Colonic mucosa (tissue), 4 donors: ENCODE measurements around the gene KDM6A. TPM values are rescaled to one million over a fixed set of nuclear protein-coding genes. Genes with fewer than 3 reads are reported as not detected.

Source experiments
- DNase-seq: peaks from one replicate; pipeline ENCODE4 v3.0.0-alpha.2; 2020
- H3K27ac ChIP-seq: fragments of 200-600 bp; one replicate; pipeline ENCODE4 v1.8.0; 2021
- H3K27me3 ChIP-seq: fragments of 200-600 bp; one replicate; pipeline ENCODE4 v1.8.0; 2021
- H3K36me3 ChIP-seq: fragments of 200-600 bp; one replicate; pipeline ENCODE4 v1.8.0; 2021
- H3K4me1 ChIP-seq: fragments of 200-600 bp; one replicate; pipeline ENCODE4 v1.8.0; 2021; ENCODE audit warnings: mild to moderate bottlenecking
- H3K4me3 ChIP-seq: fragments of 200-600 bp; one replicate; pipeline ENCODE4 v1.8.0; 2021
- H3K9ac ChIP-seq, 2 donors: one replicate each; pipeline ENCODE4 v1.7.0; 2013; ENCODE audit warnings: control low read depth in 2 of 2, low read depth in 2 of 2, low read length in 2 of 2
- H3K9me3 ChIP-seq: fragments of 200-600 bp; one replicate; pipeline ENCODE4 v1.8.0; 2021
- intact Hi-C: fragments of 100-400 bp; cut with DNase I; formaldehyde crosslinking; loops from one replicate; pipeline ENCODE4 v1.14.1; 2022
- total RNA-seq, 2 donors: library from RNA; stranded (reverse); fragmentation: NEBNext Ultra II Directional in 1 of 2; extraction: Animal tissue kit (Norgen Biotek cat#: 25700) in 1 of 2; gene quantifications; one replicate each; pipeline ENCODE4 v1.2.1, GENCODE V29; 2021
- TF ChIP-seq, protein P1 (sequence below): fragments of 200-600 bp; IDR thresholded peaks from one replicate; pipeline ENCODE4 v1.8.0; 2022; ENCODE audit warnings: antibody characterized with exemption, mild to moderate bottlenecking
- donor health status: healthy.
- donor health status: DM: no; HTN: no; CAD: no.
- donor health status: DM: no; HTN: no; CAD: no.

KDM6A gene
- total RNA-seq, 2 donors from 2014 or later, result 31.6 to 45.3 TPM

DNA sequence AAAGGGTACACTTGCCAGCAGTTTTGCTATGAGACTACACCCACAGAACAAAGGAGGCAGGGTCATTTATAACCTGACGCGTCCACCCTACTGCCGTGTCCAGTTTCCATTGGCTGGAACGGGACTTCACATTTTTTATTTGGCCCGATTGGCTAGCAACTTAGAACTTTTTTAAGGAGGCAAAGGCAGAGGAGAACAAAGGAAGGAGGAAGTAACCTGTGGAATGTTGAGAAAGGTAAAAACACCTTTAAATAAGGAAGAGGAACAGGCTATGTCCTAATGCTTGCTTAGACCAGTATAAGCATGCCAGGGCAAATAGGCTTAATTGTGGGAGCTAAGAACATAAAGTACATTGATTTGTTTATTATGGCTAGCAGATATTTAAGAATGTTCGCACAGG lies 18.7 kb downstream of the KDM6A start:
- H3K27ac ChIP-seq, result no peak overlapping the region

DNA sequence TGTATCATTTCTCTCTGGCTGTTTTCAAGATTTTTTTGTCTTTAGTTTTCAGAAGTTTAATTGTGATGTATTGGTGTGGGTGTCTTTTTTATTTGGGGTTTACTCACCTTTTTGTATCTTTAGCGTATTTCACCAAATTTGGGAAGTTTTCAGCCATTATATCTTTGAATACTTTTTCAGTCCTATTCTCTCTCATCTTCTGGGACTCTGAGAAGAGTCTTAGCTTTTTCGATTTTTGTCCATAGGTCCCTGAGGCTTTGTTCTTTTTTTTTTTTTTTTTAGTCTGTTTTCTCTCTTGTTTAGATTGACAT lies 23.8 kb downstream of the KDM6A start:
- TF ChIP-seq, protein P1, sequence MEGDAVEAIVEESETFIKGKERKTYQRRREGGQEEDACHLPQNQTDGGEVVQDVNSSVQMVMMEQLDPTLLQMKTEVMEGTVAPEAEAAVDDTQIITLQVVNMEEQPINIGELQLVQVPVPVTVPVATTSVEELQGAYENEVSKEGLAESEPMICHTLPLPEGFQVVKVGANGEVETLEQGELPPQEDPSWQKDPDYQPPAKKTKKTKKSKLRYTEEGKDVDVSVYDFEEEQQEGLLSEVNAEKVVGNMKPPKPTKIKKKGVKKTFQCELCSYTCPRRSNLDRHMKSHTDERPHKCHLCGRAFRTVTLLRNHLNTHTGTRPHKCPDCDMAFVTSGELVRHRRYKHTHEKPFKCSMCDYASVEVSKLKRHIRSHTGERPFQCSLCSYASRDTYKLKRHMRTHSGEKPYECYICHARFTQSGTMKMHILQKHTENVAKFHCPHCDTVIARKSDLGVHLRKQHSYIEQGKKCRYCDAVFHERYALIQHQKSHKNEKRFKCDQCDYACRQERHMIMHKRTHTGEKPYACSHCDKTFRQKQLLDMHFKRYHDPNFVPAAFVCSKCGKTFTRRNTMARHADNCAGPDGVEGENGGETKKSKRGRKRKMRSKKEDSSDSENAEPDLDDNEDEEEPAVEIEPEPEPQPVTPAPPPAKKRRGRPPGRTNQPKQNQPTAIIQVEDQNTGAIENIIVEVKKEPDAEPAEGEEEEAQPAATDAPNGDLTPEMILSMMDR, result no peak
- intact Hi-C loops, result no loop called here
- H3K4me3 ChIP-seq, result no peak overlapping the region
- no peaks in the 10 kb centered on the region for H3K36me3 ChIP-seq
- peaks cover 5% of the 10 kb centered on the region for H3K4me1 ChIP-seq
- no peak overlapping the region for H3K27ac ChIP-seq
- H3K9ac ChIP-seq, result no peak overlapping the region
- H3K9me3 ChIP-seq, result no peaks in the 10 kb centered on the region
- no peaks in the 10 kb centered on the region for H3K27me3 ChIP-seq
- no peak for DNase-seq

More for the DNA sequence above, 18.7 kb downstream of the KDM6A start:
- TF ChIP-seq, protein P1, result no peak
- intact Hi-C loops, result no loop called here
- peaks cover 4% of the 10 kb centered on the region for H3K4me1 ChIP-seq
- no peak overlapping the region for H3K4me3 ChIP-seq
- H3K27me3 ChIP-seq, result no peaks in the 10 kb centered on the region
- H3K9ac ChIP-seq, result no peak overlapping the region
- no peaks in the 10 kb centered on the region for H3K9me3 ChIP-seq
- DNase-seq, result no peak
- H3K36me3 ChIP-seq, result no peaks in the 10 kb centered on the region

DNA sequence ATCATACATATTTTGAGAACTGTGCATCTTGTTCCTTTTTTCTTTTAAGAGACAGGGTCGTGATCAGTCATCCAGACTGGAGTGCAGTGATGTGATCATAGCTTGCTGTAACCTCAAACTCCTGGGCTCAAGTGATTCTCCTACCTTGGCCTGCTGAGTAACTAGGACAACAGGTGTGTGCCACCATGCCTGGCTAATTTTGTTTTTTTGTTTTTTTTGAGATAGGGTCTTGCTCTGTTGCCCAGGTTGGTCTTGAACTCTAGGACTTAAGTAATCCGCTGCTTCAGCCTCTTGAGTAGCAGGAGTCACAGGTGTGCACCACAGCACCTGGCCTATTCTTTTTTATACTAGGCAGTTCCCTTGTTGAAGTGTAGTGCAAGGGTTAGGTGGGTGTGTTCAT lies 24.6 kb downstream of the KDM6A start:
- no peak for DNase-seq
- Histone ChIP-seq H3K9me3 (no peaks in the 10 kb centered on the region), H3K4me1 (peaks cover 5% of the 10 kb centered on the region), H3K36me3 (no peaks in the 10 kb centered on the region), H3K27ac (no peak overlapping the region), H3K9ac (no peak overlapping the region), H3K4me3 (no peak overlapping the region), H3K27me3 (no peaks in the 10 kb centered on the region)
- TF ChIP-seq, protein P1, result no peak
- intact Hi-C loops, result no loop called here

DNA sequence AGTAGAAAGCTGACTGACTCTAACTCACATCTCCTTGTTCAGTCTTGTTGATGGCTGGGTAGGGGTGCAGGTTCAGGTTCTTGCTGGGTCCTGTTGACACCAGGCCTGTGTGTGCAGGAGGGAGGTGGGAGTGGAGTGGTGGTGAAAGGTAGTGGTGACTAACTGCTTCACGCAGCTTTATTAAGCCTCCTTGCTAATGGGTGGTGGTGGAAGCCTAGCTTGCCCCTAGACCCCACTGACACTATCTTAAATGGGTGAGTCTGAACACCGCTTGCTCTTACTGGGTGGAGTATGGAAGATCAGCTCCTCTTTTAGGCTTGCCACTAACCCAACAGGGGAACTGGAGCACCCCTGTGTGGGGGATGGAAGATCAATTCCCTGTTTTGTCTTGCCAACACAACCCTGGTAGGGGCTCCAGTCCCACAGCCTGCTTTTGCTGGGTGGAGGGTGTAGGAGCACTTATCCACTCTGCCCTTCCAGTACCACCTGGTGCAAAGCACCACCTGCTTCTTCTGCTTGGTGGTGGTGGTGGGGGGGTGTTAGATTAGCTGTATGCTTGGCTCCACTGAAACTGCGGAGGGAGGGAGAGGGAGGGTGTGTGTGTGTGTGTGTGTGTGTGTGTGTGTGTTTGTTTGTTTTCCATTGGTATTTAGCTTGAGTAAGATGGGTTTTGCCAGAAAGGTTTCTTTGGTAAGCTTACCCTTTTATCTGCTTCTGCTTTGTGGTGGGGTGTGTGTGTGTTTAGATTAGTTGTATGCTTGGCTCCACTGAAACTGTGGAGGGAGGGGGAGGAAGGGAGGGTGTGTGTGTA lies 25.6 kb downstream of the KDM6A start:
- no peaks in the 10 kb centered on the region for H3K27me3 ChIP-seq
- H3K9me3 ChIP-seq, result no peaks in the 10 kb centered on the region
- no peak overlapping the region for H3K27ac ChIP-seq
- TF ChIP-seq, protein P1, result no peak
- intact Hi-C loops, result no loop called here
- no peak for DNase-seq
- H3K4me3 ChIP-seq, result no peak overlapping the region
- H3K9ac ChIP-seq, result no peak overlapping the region
- no peaks in the 10 kb centered on the region for H3K36me3 ChIP-seq
- H3K4me1 ChIP-seq, result peaks cover 5% of the 10 kb centered on the region

DNA sequence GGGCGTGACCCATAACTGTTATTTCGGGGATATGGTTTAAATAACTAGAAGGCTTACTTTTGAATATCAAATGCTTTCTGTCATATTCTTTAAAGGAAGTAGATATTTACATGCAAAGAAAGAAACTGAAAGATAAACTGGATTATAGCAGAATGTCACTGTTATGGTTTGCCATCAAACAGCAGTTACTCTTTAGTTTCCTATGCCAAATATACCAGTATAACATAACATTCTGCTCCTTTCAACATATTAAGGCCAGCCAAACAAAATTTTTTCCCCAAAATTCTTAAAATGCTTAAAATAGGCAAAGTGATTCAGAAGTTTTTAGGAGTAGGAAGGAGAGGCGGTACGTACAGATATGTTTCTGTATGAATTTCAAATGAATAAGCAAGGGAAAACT lies 27.0 kb downstream of the KDM6A start:
- intact Hi-C loops, result no loop called here
- H3K27me3 ChIP-seq, result no peaks in the 10 kb centered on the region
- H3K9me3 ChIP-seq, result no peaks in the 10 kb centered on the region
- H3K4me3 ChIP-seq, result no peak overlapping the region
- no peak overlapping the region for H3K9ac ChIP-seq
- H3K4me1 ChIP-seq, result peaks cover 5% of the 10 kb centered on the region
- TF ChIP-seq, protein P1, result no peak
- DNase-seq, result no peak
- no peaks in the 10 kb centered on the region for H3K36me3 ChIP-seq
- H3K27ac ChIP-seq, result no peak overlapping the region
